GM21619 (cell line): Measurements from ENCODE around the gene TLL1.

ENCODE experiments used
- ATAC-seq: cut with Tn5 transposase; IDR thresholded peaks from one replicate; pipeline ENCODE4 v1.9.1; 2021; ENCODE audit not compliant: unreplicated experiment

The TLL1 gene

DNA sequence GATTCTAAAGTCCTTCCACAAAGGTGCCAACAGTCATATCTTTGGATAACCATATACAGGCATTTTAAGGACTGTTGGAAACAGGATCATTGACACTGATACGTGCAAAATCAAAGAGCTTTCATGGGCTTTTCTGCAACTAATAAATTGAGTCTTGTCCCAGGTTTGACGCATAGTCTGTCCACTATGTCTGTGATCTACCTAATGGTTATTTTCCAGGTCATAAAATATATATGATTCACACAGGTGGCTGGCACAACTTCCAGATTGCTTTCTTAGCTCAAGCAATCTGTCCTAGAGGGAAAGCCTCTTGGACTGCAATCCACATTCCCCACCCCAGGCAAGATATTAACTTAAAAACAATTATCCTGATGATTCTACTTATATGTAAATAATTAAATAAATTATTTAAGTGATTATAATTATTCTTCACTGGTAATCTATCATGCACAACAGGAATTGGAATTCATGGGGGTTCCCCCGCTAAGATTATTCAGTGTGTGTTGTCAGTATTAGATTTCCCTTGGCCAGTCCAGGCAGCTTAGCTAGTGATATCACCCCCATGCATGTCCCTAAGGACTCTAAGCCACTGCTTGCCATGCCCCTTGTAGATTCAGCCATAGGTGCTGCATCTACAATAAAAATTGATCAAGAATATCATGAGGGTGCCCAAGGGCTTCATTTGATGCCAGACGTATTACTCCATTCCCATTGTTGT lies 97.8 kb downstream of the TLL1 start:
- no peak for ATAC-seq

DNA sequence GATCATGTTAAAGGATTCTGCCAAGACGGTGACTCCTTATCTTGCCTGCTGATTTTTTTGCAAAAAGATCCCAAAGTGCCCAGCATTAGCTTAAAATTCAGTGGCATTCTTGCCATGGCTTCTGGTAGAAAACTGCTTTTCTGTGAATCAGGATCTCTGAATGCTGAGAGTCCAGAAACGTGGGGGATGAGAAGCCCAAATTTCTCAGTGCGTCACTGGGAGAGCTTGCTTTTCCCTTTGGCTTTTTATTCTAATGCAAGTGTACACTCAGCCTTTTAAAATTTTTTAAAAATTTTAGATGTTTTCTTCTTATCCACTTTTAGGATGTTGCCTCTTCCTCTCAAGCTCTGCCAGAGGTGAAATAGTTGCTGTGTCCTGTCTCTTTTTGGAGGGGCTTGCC lies 98.4 kb downstream of the TLL1 start:
- no peak for ATAC-seq

DNA sequence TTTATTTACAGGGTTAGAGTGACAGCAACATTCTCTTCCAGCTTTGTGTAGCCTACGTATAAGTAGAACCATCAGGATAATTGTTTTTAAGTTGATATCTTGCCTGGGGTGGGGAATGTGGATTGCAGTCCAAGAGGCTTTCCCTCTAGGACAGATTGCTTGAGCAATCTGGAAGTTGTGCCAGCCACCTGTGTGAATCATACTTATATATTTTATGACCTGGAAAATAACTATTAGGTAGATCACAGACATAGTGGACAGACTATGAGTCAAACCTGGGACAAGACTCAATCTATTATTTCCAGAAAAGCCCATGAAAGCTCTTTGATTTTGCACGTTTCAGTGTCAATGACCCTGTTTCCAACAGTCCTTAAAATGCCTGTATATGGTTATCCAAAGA lies 98.9 kb downstream of the TLL1 start:
- no peak for ATAC-seq

DNA sequence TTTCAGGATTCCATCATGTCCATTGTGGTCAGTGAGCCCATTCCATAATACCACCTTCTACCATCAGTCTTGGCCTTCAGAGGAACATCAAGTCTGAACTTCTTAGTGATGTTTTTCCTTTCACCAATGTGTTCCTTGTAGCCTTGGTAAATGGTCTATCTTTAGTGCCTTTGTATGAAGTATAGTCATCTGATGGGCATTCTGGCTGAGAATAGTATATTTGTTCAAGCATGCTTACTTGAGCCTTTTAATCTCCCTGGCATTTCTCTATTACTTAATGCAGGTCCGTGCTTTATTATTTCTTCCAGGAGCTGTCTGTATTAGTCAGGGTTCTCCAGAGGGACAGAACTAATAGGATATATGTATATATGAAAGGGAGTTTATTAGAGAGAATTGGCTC lies 99.7 kb downstream of the TLL1 start:
- no peak for ATAC-seq

DNA sequence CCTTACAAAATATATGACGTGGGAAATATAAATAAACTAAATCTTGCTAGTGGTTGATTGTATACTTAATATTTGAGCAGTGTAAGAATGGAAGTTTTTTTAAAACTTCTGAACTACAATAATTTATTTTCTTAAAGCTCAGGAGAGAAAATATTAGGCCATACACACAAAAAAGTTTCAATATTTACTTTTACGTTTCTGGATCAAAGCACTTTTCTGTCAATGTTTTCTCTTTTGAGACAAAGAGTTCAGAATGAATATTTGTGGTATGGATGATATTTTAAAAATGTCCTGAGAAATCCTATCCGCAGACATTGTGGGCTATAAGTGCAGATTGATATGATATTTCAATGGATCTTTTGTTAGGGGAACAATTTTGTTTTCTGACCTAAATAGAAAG lies 109.9 kb downstream of the TLL1 start:
- ATAC-seq: no peak

DNA sequence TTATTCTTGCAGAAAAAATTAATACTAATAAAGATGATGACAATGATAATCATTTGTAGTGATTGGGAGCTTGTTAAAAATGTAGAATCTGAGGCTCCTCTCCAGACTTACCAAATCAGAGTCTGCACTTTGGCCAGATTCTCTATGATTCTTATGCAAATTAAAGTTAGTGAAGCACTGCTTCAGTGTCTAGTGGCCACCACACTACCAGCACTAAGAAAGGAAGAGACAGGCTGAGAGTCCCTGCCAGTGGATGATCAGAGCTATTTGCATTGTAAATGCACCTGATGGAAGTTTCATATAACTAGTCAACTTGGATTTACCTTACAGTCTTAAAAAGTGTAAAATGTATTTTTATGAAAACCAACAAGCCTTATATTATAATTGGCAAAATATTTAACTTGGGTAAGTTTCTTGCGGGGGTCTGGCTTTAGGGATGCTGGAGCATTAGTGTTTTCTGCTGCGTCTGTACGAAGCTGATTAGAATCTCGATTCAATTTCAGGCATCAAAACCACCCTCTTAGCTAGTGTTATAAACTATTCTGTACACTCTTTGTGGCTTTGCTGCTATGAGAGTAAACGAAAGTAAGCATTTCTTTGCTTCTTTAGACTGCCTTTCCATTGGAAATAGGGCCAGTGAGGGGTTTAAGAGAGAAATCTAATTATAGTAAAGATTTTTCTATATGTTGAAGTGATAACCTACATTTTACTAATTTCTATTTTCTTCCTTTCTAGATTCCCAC lies 114.1 kb downstream of the TLL1 start:
- ATAC-seq: no peak

DNA sequence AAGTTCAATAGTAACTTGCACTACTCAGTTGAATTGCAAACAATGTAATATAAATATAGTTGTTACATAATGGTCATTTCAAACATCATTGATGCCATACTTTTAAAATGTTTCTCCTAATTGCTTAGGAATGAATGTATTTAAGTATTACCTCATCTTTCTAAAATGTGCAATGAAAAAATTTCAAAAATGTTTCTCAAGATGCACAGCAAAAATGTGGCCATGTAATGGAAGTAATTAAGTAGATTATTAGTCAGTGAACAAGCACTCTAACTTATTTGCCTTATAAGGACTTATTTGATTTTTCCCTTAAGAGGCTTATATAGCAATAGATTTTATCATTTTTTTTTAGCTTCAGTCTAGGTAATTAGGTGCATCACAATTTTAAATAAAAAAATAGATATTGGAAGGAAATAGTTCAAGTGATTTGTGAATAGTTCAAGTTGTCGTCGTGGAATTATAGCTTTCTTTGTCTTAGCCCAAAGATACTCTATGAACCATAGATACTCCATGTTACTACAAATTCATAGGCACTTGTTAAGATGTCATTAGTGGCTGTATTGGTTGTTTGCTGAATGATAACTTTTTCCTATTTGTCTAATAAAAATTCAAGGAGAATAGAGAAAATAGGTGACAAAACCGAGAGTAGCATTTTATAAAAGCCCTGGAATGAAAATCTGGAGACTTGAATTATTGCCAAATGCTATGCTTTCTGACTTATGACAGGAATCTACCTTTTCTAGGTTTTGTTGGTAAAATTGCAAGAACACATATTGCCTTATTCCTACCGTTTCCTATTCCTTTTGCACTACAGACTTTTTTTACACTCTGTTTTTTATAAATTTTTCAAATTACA lies 118.5 kb downstream of the TLL1 start:
- ATAC-seq: no peak

DNA sequence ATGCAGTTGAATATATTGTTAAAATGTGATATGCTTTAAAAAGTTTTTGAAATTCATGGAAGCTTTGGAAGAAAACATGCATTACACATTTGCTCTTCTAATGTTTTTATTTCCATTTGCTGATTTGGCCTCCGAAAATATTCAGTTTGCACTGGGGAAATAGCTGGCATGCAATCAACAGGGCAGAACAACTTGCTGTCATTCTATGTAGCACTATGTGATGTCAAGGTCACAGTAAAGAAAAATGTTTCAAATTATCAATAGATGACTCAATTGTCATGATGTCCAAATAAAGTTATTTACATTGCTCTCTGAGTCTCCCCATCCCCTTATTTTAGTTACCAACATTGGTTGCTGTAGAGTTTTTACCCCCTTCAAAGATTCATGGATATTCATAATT lies 119.2 kb downstream of the TLL1 start:
- ATAC-seq: no peak

DNA sequence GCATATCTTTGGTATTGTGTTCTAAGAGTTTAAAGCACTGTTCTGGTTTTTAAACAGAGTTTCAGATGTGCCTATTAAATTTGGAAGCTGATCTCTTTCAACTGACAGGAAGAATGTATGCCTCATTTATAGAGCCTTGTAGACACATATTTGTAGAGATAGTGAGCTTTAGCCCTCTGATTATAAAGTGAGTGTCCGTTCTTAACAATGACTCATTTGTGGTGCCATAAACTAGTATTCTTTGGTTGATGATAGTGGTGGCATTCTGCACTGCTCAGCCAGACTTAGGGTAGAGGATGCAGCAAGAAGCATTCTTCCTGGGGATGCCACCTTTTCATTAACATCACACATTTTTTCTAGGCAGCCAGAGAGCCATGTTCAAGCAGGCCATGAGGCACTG lies 121.7 kb downstream of the TLL1 start:
- ATAC-seq: no peak

DNA sequence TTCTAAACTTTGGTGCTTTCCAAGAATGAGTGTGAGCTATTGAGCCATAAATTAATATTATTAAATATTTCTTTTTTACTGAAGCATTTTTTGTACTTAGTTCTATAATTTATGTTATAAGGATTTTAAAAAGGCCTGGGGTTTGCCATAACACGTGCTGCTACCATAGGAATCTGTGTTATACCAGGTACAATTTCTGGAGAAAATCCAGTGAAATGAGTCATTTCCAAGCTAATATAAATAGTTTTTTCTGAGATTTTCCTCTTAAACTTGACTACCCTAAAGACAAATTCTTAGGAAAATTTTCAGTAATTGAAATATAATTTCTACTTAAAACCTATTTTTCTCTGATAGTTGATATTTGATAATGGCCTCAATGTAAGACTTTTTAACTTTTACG lies 130.8 kb downstream of the TLL1 start:
- ATAC-seq: no peak

DNA sequence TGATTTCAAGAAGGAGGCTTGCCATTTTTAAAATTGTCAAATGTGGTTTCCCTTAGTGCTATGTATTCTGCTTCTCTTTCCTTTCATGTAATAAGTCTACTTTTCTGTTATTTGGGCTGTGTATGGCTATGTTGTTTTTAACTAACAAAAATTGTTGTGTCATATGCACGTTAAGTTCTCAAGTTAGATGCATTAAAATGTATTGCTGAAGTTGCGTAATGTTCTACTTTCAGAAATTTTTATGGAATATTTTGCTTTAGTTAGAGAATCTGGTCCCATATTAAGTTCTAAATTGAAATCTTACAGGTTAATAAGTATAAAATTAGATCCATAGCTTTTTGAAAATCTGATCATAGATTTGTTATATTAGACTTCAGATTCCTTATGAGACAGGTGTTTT lies 133.2 kb downstream of the TLL1 start:
- ATAC-seq: no peak

DNA sequence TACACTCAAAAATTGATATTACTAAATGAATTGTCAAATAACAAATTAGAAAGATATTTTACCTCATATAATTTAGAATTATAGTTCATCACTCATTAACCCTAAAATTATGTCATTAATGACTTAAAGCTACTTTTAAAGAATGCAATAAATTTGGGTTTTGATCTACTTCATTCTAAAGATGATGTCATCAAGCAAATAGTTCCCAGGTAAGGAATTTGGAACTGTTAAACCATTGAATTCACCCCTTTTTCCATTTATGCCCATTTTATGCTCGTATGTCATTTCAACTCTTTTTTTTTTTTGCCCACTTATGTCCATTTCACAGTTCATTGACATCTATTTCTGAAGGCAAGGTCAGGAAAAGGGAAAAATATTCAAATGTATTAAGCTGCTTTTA lies 135.5 kb downstream of the TLL1 start:
- ATAC-seq: no peak

DNA sequence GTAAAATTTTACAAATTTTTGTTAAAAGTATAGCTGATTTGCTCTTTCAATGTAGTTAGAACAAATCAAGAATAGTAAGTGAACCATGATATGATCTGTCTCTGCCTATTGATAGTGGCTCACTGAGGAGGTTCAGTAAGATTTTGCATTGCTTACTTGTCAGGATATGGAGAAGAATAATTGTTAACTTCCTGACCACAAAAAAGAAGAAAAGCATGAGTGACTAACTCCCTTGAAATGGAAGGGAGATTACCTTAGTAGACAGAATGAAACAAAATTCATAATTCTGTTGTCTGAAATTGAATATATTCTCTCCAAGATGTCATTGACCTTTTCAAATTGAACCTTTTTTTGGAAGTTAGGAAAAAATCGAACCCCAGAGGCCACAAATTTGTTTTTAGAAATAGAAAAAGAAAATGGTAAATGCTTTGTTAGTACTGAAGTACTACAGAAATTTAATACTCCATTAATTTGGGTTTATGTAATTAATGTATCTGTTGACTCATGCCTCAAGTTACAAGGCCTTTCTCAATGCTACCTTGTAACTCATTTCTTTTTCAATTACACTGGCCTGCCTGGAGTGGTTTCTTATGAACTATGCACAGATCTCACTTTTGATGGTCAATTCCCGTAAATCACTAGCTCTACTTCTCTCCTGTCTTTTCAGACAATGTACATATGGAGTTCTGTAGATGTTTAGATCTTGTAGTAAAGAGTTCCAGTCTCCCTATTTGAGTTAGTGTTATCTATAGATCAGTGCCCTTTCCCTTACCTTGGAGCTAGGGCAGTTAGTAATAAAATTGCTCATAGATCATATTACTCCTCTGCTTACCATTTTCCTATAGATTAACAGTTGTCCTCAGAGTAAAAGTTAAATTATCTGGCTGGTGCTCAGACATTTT lies 139.3 kb downstream of the TLL1 start:
- ATAC-seq: no peak

DNA sequence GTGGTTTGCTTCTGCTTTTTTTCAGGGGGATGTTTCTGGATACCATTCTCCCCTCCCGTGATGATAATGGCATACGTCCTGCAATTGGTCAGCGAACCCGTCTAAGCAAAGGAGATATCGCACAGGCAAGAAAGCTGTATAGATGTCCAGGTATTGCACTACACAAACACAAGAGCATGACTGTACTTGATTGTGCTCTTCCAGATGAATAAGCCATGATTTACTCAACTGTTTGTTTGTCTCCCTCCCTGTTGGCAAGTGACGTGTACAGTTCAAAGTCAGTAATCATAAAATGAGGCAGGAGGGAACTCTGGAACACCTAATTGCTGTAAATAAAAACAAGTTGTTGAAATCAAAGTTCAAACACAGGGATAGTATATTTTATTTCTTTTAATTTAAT lies 141.4 kb downstream of the TLL1 start:
- ATAC-seq: no peak

DNA sequence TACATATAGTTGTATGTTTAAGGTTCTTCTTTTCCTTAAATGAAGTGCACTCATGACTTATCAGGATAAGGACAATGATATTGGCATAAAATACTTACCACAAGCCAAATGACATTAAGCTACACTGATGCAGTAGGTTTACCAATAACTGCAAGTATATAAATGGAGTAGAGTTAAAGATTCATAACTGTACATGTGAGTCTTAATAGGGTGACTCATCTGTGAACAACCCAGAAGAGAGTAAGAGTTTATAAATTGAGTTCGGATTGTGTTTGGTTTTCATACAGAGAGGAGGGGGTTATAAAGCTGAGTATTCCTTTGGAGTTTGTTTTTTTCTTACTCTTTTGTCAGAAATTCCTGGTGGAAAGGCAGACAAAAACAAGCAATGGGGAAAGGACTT lies 144.8 kb downstream of the TLL1 start:
- ATAC-seq: no peak

DNA sequence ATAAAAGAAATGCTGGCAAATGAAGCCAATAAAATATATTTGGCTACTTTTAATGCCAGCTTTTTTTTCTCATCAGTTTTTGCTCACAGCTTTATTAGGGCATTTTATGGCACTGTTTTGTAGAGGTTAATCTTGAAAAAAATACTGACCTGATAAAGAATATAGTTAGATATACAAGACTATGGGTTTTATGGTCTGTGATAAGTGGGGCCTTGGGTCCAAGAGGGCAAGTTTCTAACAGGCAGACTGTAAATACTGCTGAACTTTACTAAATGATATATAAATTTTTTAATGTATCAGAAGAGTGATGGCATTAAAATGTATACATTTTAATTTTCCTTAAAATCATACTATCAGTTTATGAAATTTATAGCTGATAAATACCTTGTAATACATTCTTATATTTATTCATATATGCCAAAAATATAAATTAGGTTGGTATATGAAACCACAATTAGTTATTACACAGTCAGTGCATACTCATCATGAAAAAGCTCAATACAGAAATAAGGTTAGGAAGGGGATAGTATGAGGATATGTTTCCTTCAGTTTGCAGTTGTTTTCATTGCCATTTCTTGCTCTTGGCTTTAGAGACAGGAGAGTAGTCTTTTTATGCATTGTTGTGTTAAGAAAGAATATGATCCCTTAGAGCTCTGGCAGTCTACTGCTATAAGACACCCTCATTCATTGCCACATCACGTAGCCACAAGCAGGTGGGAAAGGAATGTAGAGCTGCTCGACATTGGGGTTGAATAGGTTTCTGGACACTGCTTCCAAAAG lies 146.6 kb downstream of the TLL1 start:
- no peak for ATAC-seq

DNA sequence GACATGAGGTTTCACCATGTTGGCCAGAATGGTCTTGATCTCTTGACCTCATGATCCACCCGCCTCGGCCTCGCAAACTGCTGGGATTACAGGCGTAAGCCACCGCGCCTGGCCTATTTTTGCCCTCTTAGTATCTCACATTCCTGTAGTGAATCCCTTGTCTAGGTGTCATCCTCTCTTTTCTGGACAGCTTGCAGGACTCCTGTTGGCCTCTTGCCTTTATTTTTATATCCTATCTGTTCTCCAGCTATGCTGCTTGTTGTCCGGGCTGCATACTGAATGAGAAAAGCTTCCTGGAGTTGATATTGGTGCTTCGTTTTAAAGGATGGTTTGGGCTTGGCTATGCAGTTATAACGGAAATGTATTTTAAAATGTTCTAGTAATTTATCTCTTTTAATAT lies 148.6 kb downstream of the TLL1 start:
- no peak for ATAC-seq

DNA sequence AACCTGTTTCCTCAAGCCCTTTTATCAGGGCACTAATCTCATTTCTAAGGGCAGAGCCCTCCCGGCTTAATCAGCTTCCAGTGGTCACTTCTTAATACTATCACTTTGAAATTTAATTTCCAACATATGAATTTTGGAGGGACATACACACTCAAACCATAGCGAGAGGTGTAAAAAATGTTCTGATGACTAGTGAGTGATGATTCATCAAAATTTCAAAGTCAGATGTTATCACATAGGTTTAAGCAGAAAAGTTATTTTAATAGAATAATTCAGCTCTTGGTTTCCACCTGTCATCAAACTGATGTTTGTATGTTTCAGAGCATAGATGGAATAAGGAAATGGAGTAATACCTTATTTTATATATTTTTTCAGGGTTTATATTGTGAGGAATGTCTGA lies 161.9 kb downstream of the TLL1 start:
- no peak for ATAC-seq

DNA sequence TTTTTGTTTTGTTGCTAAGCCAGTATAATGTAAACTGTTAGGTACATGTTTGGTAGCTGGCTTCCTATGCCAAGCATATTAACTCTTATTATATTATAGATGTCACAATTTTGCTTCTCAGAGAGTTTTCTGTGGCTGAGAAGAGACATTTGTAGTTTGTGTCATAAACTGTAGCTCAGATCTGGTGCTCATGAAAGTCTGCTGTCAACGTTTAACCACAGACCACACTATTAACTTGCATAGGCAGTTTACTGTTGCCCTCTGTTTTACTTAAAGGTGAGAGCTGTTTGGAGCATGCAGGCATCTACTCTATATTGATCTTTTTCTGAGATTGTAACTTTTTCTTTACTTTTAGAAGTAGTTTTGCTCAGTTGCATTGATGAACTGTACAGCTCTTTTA lies 166.8 kb downstream of the TLL1 start:
- no peak for ATAC-seq

DNA sequence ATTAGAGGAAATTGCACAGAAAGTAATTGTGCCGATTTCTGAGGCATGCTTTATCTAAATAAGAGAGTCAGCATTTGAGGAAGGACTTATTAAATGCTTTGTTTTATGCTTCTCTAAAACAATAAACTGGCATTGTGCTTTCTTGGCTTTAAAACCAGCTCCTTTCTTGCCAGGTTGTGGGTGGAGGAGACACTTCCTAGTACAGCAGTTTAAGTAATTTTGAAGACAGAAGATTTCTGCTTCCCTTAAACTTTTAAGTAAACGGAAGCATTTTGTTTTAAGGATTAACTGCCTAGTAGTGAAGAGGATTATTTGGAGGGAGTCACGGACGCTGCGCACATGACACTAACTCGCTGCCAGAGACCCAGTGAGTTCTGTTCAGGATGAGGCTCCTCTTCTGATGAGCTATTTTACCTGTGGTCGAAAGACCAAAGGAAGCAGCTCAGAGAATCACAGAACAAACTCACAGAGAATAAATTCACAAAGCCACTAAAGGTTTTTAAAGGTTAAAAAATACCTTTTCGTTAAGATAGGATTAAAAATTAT lies 169.5 kb downstream of the TLL1 start:
- ATAC-seq: no peak
